NCI-H2227 treated with DMSO at 0.1 percent for 48 hours (cell line): ENCODE measurements around the gene KLHL26.

Experiments
- DNase-seq: peaks from one replicate; lab custom pipeline; 2025; lab: John Stamatoyannopoulos, UW

The KLHL26 gene

DNA sequence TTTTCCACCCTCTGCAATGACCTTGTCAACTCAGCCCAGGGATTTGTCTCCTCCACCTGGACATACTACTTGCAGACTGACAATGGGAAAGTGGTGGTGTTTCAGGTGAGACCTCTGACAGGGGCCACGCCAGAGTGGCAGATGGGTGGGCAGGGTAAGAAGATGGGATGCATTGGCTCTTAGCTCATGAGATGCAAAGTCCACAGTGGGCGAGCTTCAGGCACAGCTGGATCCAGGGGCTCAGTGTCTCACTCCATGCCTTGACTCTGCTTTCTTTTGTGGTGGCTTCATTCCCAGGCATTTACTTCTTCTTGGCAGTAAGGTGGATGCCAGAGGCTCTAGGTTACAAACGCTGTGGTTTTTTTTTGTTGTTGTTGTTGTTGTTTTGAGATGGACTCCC is 20.8 kb upstream of the KLHL26 start:
- DNase-seq = no peak

DNA sequence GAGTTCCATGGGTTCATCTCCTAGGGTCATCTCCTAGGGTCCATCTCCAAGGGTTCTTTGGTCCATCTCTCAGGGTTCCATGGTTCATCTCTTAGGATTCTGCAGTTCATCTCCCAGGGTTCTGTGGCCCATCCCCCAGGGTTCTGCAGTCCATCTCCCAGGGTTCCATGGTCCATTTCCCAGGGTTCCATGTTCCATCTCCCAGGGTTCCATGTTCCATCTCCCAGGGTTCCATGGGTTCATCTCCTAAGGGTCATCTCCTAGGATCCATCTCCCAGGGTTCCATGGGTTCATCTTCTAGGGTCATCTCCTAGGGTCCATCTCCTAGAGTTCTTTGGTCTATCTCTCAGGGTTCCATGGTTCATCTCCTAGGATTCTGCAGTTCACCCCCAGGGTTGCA is 19.3 kb upstream of the KLHL26 start:
- DNase-seq = no peak

DNA sequence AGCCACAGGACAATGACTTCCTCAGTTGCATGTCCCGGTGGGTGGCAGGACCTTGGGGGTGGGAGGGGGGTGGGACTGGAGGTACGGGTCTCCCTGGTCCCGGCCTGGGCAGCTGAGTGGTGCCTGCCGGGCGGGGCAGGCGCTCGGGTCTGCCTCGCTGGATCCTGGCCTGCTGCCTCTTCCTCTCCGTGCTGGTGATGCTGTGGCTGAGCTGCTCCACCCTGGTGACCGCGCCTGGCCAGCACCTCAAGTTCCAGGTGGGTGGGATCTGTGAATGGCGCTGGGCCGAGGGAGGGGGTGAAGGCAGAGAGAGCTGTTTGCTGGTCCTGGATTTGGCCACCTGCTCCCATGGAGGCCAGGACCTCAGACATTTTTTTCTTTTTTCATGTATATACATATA is 18.6 kb upstream of the KLHL26 start:
- no peak for DNase-seq

DNA sequence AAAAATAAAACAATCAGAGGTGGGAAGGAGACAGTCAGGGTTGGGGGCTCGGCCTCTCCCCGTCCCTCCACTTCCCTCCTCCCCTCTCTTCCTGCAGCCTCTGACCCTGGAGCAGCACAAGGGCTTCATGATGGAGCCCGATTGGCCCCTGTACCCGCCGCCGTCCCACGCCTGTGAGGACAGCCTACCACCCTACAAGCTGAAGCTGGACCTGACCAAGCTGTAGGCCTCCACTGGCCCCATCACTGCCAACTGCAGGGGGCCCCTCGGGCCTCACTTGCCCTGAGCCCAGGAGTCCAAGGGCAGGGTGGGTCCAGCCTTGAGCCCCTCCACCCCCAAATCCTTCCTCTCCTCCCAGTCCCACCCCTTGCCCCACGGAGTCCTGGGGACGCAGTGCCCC is 16.5 kb upstream of the KLHL26 start:
- no peak for DNase-seq

DNA sequence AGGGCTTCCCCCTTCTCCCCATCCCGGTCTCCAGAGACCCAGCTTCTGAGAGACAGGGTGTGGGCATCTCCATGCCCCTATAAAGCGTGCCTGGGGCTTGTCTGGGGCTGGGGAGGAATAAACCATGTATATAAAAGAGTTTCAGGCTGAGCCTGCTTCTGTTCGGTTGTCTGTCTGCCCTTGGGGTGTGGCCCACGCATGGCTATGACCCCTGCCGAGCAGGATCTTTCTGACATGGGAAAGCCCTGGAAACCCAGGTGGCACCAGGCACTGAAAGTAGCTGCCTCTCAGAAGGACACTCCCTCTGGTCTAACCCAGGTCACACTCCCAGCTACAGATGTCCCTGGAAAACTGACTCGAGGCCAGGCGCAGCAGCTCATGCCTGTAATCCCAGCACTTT is 15.9 kb upstream of the KLHL26 start:
- no peak for DNase-seq

DNA sequence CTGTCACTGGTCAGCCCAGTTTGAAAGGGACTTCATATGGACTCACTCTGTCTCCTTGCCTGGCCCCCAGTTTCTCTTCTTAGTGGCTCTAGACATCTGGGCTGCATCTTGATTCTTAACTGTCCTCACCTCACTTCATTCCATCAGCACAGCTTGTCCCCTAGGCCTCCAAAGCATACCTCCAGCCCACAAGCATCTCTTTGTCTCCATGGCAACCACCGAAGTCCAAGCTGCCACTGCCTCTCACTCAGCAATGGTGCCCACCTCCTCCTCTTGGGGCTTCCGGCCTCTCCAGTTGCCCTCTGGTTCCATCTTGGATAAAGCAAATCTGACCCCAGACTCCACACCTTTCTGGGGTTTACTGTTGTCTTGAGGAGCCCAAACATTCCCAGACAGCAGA is 9.9 kb upstream of the KLHL26 start:
- peak; percentile 5 for DNase-seq

DNA sequence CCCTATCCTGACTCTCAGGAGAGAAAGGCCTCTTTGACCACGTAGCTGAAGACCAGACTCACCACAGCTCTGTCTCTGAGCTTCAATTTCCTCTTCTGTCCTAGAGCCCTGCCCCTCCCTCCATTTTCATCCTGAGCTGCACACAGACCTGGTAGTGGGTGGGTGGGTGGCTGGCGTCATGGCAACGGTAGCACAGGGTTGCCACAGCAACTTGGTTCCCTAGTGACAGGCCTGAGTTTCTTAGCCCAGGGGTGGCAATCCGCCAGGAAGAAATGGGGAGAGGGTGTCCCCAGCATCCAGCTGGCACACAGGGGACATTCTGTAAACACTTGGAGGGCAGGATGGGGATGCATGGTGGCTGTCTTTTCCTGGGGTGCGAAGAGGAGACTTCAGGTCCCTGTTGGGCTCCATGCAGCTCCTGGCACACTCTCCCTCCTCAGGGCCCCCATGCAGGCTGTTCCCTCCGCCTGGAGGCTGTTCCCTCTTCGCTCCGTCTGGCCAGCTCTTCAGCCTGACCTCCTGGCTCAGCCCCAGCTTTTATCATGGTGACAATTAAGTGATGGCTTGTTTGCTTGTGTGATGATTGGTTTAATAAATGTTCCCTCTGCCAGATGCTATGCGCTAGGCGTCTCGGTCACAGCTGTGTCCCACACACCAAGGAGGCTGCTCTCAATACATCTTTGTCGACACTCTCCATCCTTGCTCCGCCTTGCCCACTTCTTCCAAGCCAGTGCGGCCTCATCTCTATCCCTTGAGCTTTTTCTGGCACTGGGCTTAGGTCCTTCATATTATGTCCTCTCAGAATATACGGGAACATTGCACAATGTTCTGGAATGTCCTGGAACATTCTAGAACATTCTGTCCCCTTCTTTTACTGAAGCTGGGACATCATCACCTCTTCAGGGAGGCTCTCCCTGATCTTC is 7.4 kb upstream of the KLHL26 start:
- DNase-seq = peak; percentile 19

DNA sequence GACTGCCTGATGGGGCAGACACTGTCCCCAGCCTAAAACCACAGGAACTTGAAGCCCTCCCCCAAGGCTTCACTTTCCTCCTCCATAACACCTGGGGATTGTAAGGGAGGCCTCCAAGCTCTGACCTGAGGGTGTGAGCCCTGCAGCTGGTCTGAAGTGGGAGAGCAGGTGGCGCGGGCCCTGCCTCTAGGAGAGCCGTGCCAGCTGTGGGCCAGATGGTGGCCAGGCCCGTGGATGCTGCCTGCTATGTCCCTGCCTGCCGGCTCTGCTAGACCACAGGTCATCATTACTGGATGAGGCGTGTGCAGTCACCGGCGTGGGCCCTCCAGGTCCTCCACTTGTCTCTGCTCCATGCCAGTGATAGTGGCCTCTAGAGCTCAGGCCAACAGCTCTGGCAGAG is 3.5 kb upstream of the KLHL26 start:
- no peak for DNase-seq

DNA sequence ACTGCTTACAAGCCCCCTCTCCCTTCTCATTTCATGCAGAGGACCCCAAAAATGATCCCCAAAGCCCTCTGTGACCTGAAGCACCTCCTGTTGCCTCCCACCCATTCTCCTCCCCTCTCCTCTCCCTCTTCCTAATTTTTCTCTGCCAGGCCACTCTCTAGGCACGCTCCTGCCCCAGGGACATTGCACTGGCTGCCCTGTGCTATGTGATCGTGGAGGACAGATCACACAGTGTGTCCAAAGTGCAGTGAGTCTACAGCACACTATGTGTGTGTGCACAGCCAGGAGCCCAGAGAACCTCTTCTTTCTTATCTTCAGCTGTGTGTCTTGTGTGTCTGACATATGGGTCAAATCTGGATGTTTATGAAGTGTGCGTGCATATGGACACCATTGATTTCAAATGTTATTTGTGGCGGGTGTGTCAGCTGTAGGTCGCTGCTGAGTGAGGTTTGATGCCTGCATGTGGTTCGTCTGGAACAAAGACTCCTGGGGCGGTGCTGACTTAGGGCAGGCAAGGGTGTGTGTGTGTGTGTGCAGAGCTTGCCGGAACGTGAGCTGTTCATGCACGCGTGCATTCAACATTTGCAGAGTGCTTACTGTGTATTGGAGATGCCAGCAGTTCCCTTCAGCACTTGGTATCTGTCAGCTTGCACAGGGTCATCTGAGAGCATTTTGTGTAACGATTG is 2.1 kb upstream of the KLHL26 start:
- peak; percentile 26 for DNase-seq

DNA sequence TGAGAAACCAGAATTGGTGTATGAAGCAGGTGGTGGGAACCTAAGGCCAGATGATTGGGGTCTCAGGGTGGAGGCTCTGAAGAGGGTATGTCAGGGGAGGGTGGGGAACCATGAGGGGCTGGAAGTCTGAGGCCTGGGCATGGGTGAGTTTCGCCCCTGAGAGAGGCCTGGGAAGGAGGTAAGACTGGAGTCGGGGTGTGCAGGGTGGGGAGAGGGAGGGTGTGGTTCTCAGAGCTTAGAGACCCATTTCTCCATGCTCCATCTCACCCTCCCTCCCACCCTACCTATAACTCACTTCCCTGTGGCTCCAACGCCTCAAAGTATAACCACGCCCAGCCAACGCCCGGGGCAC is 1.0 kb upstream of the KLHL26 start:
- no peak for DNase-seq

DNA sequence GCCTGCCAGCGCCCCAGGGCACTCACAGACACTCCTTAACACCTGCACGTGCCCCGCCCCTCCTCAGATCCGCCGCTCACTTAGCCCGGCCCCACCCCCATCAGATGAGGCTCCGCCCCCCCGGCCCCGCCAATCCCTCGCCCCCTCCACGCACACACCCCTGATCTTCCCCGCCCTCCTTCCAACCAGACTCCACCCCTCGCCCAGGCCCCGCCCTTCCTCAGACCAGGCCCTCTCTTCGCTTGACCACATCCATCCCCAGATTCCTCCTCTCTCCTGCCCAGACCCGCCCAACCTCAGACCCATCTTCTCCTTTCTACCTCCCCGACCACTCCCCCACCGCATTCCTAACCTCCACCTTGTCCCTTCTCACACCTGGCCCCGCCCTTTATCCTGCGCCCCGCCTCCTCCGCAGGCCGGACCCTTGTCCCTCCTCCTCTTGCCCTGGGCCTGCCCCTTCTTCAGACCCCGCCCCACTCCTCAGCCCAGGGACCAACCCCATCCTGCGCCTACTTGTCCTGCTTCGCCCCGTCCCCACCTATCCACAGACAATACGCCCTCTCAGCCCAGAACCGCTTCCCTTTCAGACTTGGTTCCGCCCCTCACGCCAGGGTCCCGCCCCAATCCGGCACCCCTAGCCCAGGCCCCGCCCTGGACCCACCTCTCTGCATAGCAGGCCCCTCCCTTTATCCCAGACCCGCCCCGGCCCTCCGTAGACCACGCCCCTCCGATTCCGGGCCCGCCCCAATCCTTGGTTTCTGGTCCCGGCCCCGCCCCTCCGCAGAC is 452 bp upstream of the KLHL26 start:
- DNase-seq = peak; percentile 89

DNA sequence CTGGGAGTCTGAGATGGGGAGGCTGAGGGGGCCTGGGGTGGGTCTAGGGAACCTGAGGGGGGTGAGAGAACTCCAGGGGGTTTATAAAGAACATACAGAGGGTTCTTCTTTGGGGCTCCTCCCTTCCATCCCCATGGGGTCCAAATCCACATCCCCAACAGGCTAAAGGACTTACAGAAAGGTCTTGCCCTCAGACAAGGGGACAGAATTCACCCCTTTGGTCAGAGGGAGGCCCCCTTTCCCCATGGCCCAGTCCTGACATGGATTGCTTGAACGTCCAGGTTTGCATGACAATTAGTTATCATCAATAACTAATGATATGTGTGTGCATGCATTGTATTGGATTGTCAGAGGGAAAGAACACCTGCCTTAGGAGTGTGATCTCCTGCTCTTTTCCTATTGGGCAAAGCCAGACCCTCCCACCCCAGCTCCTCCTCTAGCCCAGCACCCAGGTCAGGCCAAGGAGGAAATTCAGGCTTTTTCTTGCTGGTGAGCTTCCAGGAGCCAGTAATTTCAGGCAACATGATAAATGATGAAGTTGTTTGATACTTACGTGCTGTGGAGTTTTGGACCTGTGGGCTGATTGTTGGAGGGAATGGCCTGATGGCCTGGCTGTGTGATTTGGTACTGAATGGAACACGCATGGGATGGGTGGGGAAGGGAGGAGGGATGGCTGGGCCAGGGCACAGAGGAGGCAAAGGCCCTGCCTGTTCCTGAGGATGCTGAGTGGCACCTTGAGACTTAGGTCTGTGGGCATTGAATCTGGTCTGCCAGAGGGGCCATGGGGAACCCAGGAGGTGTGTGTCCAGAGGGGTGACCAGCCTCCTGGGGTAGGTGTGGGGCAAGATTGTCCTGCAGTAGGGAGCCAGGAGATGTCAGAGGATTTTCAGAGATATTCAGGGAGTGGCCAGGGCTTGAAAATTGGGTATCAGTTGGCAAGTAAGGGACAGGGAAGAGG is 1.1 kb downstream of the KLHL26 start:
- no peak for DNase-seq

DNA sequence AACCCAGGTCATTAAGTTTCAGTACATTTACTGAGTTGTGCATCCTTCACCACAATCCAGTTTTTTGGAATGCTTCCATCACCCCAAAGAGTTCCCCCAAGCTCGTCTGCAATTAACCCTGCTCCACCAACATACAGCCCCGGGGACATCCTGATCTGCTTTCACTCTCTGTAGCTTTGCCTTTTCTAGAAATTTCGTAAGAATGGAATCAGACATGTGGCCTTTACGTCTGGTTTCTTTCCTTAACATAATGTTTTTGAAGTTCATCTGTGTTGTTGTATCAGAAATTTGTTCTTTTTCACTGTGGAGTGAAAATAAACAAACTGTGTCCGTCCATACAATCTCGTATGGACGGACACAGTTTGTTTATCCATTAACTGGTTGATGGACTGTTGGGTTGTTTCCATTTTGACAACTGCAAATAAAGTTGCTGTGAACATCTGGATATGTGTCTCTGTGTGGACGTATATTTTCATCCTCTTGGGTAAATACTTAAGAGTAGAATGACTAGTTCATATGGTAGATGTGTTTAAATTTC is 2.9 kb downstream of the KLHL26 start:
- DNase-seq = no peak

DNA sequence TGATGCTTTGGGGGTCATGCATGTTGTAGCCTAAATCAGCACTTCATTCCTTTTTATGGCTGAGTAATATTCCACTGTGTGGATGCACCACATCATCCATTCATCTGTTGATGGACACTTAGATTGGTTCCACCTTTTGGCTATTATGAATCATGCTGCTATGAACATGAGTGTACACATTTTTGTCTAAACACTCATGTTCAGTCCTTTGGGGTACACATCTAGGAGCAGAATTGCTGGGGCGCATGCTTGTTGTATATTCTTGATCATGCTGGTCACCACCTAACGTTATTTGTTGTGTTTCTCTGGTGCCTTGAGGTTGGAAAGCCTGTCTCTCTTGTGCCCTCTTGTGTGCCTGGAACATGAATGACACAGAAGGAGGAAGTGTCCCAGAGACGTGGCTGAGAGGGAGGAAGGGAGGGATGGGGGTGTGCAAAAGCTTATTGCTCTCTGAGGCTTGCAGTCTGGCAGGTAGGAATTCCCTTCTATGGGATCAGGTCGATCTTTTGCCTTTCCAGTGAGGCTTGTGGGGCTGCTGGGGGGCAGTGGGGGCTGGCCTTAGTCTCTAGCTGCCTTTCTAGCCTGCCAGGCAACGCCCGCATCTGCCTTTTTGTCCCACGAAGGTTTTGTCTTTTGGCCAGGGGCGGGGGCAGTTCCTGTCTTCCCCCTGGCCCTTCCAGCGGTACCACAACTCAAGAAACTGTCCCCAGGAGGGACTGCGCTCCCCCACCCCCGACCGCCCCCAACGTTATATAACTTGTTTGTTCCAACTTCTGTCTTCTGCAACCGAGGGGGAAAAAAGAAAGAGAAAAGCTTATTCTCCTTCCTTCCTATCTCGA is 7.6 kb downstream of the KLHL26 start:
- no peak for DNase-seq

DNA sequence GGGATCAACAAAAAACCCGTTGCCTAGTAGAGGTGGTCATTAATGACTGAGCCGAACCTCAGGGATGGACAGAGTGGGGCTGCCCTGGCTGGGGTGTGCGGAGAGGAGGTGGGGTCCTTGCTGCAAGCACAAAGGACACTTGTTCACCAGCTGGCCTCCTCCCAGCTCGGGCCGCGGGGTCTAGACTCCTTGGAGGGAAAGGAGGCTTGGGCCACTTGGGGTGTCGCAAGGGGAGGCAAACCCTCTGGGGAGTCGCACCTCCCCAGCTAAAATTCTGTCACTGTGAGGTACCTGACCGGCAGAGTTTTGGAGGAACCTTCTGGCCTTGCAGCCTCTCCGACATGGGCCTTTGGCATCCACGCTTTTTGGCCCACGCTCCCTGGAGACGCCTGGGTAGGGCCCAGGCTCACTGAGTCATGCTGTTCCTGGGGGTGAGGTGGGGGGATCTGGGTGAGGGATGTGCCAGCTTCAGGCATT is 8.2 kb downstream of the KLHL26 start:
- no peak for DNase-seq

DNA sequence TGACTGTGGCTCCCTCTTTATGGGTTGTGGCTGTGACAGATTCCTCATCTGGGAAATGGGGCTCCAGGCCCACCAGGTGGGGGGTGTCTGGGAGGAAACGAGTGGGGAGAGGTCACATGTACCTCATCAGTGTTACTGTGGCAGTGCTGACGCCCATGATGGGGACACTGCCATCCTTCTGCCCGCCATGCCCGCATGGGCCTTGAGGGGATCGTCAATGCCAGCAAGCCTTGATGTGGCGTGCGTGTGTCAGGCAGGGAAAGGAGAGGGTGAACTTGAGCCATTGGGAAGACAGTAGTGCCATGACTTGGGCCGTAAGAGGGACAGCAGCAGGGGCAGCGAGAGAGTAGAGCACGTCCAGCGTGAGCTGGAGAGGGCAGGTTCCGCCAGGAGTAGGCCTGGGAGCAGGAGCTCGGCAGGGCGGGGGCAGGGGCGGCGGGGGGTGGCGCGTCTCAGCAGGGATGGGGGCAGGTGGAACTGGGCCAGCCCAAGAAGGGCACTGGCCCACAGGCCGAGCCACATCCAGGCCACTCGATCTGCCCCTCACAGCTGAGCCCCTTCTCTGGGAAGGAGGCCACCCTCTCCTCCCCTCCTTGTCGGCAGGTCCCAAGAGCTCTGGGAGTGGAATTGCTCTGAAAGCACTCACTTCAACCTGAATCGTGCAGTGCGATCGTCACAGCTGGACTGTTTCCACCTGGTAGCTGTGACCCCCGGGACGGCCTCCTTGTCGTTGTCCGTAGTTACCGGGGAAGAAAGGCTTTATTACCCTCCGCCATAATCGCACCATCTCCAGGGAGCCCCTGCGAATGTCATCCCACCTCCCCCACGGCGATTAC is 9.9 kb downstream of the KLHL26 start:
- peak; percentile 23 for DNase-seq

DNA sequence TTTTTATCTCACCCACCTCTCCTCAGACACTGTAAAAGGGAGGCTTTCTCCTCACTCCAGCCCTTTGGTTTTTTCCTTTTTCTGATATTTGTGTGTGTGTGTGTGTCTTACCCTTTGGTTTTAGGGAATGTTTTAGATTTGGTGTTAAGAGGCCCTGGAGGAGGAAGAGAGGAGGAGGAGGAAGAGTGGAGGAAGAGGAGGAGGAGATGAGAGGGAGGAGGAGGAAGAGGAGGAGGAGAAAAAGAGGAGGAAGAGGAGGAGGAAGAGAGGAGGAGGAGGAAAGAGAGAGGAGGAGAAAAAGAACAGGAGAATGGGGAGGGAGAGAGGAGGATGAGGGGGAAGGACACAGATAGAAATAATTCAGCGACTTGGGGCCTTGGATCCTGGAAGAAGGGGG is 10.5 kb downstream of the KLHL26 start:
- DNase-seq = no peak

DNA sequence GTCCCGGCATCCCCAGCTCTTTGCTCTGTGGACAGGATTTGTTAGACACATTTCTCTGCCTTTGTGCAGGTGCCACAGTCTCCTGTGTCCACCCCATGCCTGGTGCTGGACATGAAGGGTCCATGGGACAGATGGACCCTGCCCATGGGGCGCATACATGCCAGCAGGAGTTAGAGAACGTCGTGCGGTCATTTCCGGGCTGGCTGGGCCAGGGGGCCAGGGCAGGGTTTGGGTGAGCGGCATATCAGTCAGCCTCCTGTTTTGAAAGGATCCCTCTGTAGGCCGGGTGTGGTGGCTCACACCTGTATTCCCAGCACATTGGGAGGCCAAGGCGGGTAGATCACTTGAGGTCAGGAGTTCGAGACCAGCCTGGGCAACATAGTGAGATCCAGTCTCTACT is 11.0 kb downstream of the KLHL26 start:
- DNase-seq = no peak

DNA sequence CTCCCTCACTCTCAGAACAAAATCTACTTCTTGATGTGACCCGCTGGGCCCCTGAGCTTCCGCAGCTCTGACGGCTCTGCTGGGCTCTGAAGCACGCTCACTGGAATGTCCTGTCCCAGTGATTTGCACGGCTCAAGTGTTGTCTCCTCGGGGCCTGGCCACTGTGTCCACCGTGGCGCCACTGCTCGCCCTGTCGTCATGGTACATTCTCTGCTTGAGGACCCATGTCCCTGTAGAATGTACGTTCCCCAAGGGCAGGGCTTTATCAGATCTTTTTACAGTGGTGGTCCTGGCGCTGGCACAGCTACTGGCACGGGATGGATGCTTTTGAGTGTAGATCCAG is 12.1 kb downstream of the KLHL26 start:
- no peak for DNase-seq
